Measurements from ENCODE around the gene TRAF2.

TRAF2 gene

GRCh38 chr9:136965771-136966484, 79.6 kb downstream of the TRAF2 start:
- Mint-ChIP-seq H3K9me3 (ENCODE audit: low read depth) (no peaks in the 10 kb centered on the region), H3K4me3 (peak overlapping the region; percentile 83), H3K4me1 (ENCODE audit: low read depth) (peaks cover 24% of the 10 kb centered on the region), H3K36me3 (no peaks in the 10 kb centered on the region), H3K27ac (peak overlapping the region; percentile 48), H3K27me3 (no peaks in the 10 kb centered on the region)

DNA sequence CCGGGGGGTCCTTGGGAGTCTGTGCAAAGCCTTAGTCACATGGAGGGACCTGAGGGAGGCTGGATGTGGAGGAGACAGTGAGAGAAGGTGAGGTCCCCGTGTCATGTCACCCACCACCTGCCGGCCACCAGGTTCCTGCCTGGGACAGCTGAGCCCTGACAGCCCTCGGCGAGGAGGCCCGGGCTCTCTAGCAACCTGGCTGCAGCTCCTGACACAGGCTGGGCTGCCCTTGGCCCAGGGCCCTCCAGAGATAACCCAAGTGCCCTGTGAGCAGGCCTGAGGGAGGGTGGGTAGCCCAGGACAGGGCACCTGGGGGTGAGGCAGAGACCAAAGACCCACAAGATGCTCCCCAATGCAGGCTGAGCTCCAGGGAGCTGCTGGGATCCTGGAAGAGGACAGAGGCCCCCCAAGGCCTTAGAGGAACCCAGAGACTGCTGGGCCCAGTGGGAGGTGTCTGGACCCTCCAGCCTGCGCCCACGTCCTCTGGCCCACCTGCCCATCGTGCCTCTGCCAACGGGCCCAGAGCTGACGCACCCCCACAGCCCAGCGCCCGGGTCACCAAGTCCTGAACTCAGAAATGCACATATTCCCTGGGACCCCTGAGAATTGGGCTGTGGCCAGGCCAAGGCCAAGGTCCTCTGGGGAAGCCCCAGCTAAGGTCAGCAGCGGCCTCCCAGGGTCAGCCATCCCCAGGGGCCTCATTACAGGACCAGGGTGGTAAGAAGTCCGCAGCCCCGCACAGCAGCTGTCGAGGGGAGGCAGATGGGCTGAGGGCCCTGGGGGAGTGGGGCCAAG, 82.2 kb downstream of the TRAF2 start:
- Mint-ChIP-seq H3K27ac (no peak overlapping the region), H3K9me3 (ENCODE audit: low read depth) (no peaks in the 10 kb centered on the region), H3K27me3 (no peaks in the 10 kb centered on the region), H3K4me1 (ENCODE audit: low read depth) (peaks cover 17% of the 10 kb centered on the region), H3K36me3 (no peaks in the 10 kb centered on the region), H3K4me3 (no peak overlapping the region)

- Mint-ChIP-seq H3K36me3 (no peaks in the 10 kb centered on the region), H3K9me3 (ENCODE audit: low read depth) (no peaks in the 10 kb centered on the region), H3K4me3 (no peak overlapping the region), H3K27me3 (no peaks in the 10 kb centered on the region), H3K4me1 (ENCODE audit: low read depth) (peaks cover 17% of the 10 kb centered on the region), H3K27ac (no peak overlapping the region)
These were observed 82.8 kb downstream of the TRAF2 start for GRCh38 chr9:136969150-136969549.

DNA sequence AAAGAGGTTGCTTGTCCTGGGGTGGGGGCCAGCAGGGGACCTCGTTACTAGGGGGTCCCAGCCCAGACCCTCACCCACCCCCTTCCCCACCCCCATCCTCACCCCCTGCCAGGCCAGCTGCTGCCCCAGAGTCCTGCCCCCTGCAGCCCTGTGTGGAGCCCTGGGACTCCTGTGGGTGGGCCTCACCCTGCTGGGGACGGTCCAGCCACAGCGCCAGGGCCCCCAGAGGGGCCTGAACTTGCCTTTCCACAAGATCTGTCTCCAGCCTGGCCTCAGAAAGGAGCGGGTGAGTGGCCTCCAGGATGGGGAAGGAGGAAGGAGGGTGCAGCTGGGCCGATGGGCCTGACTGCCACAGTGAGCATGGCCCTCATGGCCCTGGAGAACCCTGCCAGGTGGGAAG, 83.5 kb downstream of the TRAF2 start:
- Mint-ChIP-seq H3K4me3 (no peak overlapping the region), H3K9me3 (ENCODE audit: low read depth) (no peaks in the 10 kb centered on the region), H3K27me3 (no peaks in the 10 kb centered on the region), H3K4me1 (ENCODE audit: low read depth) (peaks cover 14% of the 10 kb centered on the region), H3K27ac (no peak overlapping the region), H3K36me3 (no peaks in the 10 kb centered on the region)

GRCh38 chr9:136970361-136970760, 84.0 kb downstream of the TRAF2 start:
- Mint-ChIP-seq H3K4me1 (ENCODE audit: low read depth) (peaks cover 18% of the 10 kb centered on the region), H3K4me3 (no peak overlapping the region), H3K27ac (no peak overlapping the region), H3K36me3 (no peaks in the 10 kb centered on the region), H3K27me3 (no peaks in the 10 kb centered on the region), H3K9me3 (ENCODE audit: low read depth) (no peaks in the 10 kb centered on the region)

DNA sequence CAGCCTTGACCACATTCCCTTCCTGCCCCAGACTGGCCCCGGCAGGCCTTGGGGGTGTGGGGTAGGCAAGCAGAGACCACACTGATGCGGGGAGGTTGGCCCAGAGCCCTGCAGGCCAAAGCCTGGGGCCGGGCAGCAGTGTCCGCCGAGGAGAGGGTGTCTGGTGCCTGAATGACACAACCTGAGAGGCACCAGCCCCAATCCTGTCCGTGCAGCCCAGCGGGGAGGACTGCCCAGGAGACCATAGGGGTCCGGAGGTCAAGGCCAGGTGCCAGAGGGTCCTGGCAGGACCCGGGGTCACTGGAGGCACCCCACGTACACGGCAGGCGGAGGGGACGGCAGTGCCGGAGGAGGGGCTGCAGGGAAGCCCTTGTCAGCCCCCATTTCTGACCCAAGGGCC, 85.4 kb downstream of the TRAF2 start:
- Mint-ChIP-seq H3K4me1 (ENCODE audit: low read depth) (peaks cover 13% of the 10 kb centered on the region), H3K36me3 (no peaks in the 10 kb centered on the region), H3K27me3 (no peaks in the 10 kb centered on the region), H3K4me3 (no peak overlapping the region), H3K9me3 (ENCODE audit: low read depth) (no peaks in the 10 kb centered on the region), H3K27ac (no peak overlapping the region)

GRCh38 chr9:136972335-136972734, 86.0 kb downstream of the TRAF2 start:
- no peak overlapping the region for H3K27ac Mint-ChIP-seq
- no peaks in the 10 kb centered on the region for H3K9me3 Mint-ChIP-seq (ENCODE audit: low read depth)
- H3K36me3 Mint-ChIP-seq = no peaks in the 10 kb centered on the region
- H3K4me1 Mint-ChIP-seq (ENCODE audit: low read depth) = peaks cover 13% of the 10 kb centered on the region
- H3K27me3 Mint-ChIP-seq = no peaks in the 10 kb centered on the region
- no peak overlapping the region for H3K4me3 Mint-ChIP-seq

- Mint-ChIP-seq H3K27me3 (no peaks in the 10 kb centered on the region), H3K4me1 (ENCODE audit: low read depth) (peaks cover 13% of the 10 kb centered on the region), H3K9me3 (ENCODE audit: low read depth) (no peaks in the 10 kb centered on the region), H3K36me3 (no peaks in the 10 kb centered on the region), H3K4me3 (no peak overlapping the region), H3K27ac (no peak overlapping the region)
These were observed 86.4 kb downstream of the TRAF2 start for GRCh38 chr9:136972743-136973142.

GRCh38 chr9:136973618-136974617, 87.6 kb downstream of the TRAF2 start:
- Mint-ChIP-seq H3K27ac (no peak overlapping the region), H3K36me3 (no peaks in the 10 kb centered on the region)

GRCh38 chr9:136974817-136975535, 88.7 kb downstream of the TRAF2 start:
- H3K4me1 Mint-ChIP-seq (ENCODE audit: low read depth) = peaks cover 13% of the 10 kb centered on the region
- no peaks in the 10 kb centered on the region for H3K36me3 Mint-ChIP-seq
- peak overlapping the region; percentile 9 for H3K4me3 Mint-ChIP-seq
- no peaks in the 10 kb centered on the region for H3K9me3 Mint-ChIP-seq (ENCODE audit: low read depth)
- H3K27ac Mint-ChIP-seq = no peak overlapping the region
- no peaks in the 10 kb centered on the region for H3K27me3 Mint-ChIP-seq

More at GRCh38 chr9:136973618-136974617, 87.6 kb downstream of the TRAF2 start:
- peaks cover 13% of the 10 kb centered on the region for H3K4me1 Mint-ChIP-seq (ENCODE audit: low read depth)
- H3K9me3 Mint-ChIP-seq (ENCODE audit: low read depth) = no peaks in the 10 kb centered on the region
- H3K4me3 Mint-ChIP-seq = no peak overlapping the region
- H3K27me3 Mint-ChIP-seq = no peaks in the 10 kb centered on the region

DNA sequence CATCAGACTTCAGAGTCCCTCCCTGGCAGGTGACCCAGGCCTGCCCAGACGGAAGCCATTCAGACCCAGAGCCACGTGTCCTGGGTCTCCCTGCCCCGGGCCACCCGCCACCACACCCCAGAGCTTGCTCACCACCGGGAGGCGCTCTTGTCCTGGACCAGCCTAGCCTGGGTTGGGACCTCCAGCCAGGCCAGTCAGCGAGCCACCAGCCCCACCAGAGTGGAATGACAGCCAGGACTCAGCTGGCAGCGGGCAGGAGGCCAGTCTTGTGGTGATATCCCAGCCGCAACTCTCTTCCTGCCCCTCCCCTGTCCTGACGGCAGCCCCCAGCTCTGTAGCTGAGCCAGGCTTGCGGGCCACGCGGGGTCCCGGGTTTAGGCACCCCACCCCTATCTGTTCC, 89.3 kb downstream of the TRAF2 start:
- H3K4me3 Mint-ChIP-seq = peak overlapping the region; percentile 9
- H3K27me3 Mint-ChIP-seq = peaks cover 2% of the 10 kb centered on the region
- H3K9me3 Mint-ChIP-seq (ENCODE audit: low read depth) = no peaks in the 10 kb centered on the region
- H3K27ac Mint-ChIP-seq = no peak overlapping the region
- peaks cover 14% of the 10 kb centered on the region for H3K4me1 Mint-ChIP-seq (ENCODE audit: low read depth)
- no peaks in the 10 kb centered on the region for H3K36me3 Mint-ChIP-seq

Data from activated naive CD8-positive, alpha-beta T cell (primary cell).